Loucy (cell line): Measurements from ENCODE around the gene MLNR.

ENCODE experiments used
- EZH2phosphoT487 ChIP-seq: fragments of 200-600 bp; IDR thresholded peaks from 2 replicates; pipeline ENCODE4 v1.6.1; 2018; ENCODE audit warnings: antibody characterized with exemption, mild to moderate bottlenecking, moderate library complexity, borderline replicate concordance
- TF ChIP-seq, protein P1 (sequence below): fragments of 200-600 bp; sonication (generic); conservative IDR thresholded peaks from 2 replicates; pipeline ENCODE4 v1.5.1; 2014; ENCODE audit warnings: mild to moderate bottlenecking, antibody characterized with exemption, low read length

DNA sequence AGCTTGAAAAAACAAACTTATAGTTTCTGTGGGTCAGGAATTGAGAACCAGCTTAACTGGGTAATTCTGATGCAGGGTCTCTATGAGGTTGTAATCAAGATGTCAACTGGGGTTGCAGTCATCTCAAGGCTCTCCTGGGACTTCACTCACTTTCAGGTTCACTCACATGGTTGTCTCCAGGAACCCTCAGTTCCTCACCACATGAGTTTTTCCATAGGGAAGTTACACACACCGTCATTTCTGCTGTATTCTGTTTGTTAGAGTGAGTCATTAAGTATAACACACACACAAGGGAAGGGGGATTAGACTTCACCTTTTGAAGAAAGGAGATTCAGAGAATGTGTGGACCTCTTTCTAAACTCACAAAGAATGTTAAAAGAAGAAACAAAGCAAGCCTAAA lies 34.9 kb upstream of the MLNR start:
- TF ChIP-seq, protein P1, sequence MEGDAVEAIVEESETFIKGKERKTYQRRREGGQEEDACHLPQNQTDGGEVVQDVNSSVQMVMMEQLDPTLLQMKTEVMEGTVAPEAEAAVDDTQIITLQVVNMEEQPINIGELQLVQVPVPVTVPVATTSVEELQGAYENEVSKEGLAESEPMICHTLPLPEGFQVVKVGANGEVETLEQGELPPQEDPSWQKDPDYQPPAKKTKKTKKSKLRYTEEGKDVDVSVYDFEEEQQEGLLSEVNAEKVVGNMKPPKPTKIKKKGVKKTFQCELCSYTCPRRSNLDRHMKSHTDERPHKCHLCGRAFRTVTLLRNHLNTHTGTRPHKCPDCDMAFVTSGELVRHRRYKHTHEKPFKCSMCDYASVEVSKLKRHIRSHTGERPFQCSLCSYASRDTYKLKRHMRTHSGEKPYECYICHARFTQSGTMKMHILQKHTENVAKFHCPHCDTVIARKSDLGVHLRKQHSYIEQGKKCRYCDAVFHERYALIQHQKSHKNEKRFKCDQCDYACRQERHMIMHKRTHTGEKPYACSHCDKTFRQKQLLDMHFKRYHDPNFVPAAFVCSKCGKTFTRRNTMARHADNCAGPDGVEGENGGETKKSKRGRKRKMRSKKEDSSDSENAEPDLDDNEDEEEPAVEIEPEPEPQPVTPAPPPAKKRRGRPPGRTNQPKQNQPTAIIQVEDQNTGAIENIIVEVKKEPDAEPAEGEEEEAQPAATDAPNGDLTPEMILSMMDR: no peak
- no peak for TF ChIP-seq EZH2phosphoT487
